OCI-LY1 (cell line): ENCODE results near the gene HLCS.
"Not testable (repeated sequence)": the region's sequence is repeated elsewhere in the genome, so short reads cannot be mapped to it uniquely, and the experiment has no call there.

Experiments used
- EZH2 ChIP-seq: fragments of 200-600 bp; sonication (generic), shearing (Covaris generic); IDR thresholded peaks from 2 replicates; pipeline ENCODE4 v1.8.0; 2017; ENCODE audit warnings: borderline replicate concordance, mixed run types, mild to moderate bottlenecking, antibody characterized with exemption, low read length, moderate library complexity, mixed read lengths
- TF ChIP-seq, protein P1 (sequence below): fragments of 200-600 bp; sonication (generic), shearing (Covaris generic); IDR thresholded peaks from 2 replicates; pipeline ENCODE4 v1.5.1; 2017; ENCODE audit warnings: mild to moderate bottlenecking, antibody characterized with exemption, low read length, moderate library complexity, mixed read lengths

DNA sequence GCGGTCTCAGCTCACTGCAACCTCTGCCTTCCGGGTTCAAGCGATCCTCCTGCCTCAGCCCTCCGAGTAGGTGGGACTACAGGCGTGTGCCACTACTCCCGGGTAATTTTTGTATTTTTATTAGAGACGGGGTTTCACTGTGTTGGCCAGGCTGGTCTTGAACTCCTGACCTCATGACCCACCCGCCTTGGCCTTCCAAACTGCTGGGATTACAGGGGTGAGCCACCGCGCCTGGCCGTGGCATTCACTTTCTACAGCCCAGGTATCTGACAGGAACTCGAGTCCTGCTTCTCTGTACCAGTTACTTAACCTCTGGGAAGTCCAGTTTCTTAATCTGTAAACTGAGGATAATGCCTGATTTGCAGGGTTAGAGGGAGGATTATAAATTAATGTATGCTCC, 36.4 kb upstream of the HLCS start:
- TF ChIP-seq, protein P1, sequence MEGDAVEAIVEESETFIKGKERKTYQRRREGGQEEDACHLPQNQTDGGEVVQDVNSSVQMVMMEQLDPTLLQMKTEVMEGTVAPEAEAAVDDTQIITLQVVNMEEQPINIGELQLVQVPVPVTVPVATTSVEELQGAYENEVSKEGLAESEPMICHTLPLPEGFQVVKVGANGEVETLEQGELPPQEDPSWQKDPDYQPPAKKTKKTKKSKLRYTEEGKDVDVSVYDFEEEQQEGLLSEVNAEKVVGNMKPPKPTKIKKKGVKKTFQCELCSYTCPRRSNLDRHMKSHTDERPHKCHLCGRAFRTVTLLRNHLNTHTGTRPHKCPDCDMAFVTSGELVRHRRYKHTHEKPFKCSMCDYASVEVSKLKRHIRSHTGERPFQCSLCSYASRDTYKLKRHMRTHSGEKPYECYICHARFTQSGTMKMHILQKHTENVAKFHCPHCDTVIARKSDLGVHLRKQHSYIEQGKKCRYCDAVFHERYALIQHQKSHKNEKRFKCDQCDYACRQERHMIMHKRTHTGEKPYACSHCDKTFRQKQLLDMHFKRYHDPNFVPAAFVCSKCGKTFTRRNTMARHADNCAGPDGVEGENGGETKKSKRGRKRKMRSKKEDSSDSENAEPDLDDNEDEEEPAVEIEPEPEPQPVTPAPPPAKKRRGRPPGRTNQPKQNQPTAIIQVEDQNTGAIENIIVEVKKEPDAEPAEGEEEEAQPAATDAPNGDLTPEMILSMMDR: not testable (repeated sequence)
- TF ChIP-seq EZH2: not testable (repeated sequence)
